Measurements from ENCODE around the gene NCOA7.
"Not testable (repeated sequence)": the region's sequence is repeated elsewhere in the genome, so short reads cannot be mapped to it uniquely, and the experiment has no call there.

NCOA7 gene

GRCh38 chr6:125882243-125882642 lies 91.5 kb downstream of the NCOA7 start:
- Mint-ChIP-seq H3K4me1 (no peaks in the 10 kb centered on the region), H3K27me3 (no peaks in the 10 kb centered on the region), H3K9me3 (no peaks in the 10 kb centered on the region), H3K36me3 (peaks cover 35% of the 10 kb centered on the region), H3K4me3 (no peak overlapping the region), H3K27ac (no peak overlapping the region)
- CTCF ChIA-PET = no interaction called here
- no peak for DNase-seq

- Mint-ChIP-seq H3K27me3 (no peaks in the 10 kb centered on the region), H3K27ac (peak overlapping the region; percentile 22), H3K36me3 (peaks cover 43% of the 10 kb centered on the region), H3K4me3 (no peak overlapping the region), H3K4me1 (no peaks in the 10 kb centered on the region), H3K9me3 (no peaks in the 10 kb centered on the region)
- DNase-seq = no peak
- CTCF ChIA-PET = interaction anchor here (1.0 to 1.4 kb wide), 3 partner anchors 20 to 94 kb away, joined by 3 to 5 read pairs (median 4); partner anchors contain the start of gene NCOA7
These were observed 94.0 kb downstream of the NCOA7 start for GRCh38 chr6:125884634-125885371.

- CTCF ChIA-PET = interaction anchor here (1.2 to 1.4 kb wide), 2 partner anchors 13 to 95 kb away, joined by 3 to 4 read pairs; partner anchors contain the start of gene NCOA7
These were observed 95.3 kb downstream of the NCOA7 start for GRCh38 chr6:125886021-125886420.

GRCh38 chr6:125886914-125887313 lies 96.2 kb downstream of the NCOA7 start:
- Mint-ChIP-seq H3K9me3 (no peaks in the 10 kb centered on the region), H3K27ac (no peak overlapping the region), H3K4me3 (no peak overlapping the region), H3K36me3 (peaks cover 42% of the 10 kb centered on the region), H3K4me1 (no peaks in the 10 kb centered on the region), H3K27me3 (no peaks in the 10 kb centered on the region)
- DNase-seq = no peak
- CTCF ChIA-PET = interaction anchor here (1.2 kb wide), 1 partner anchor 14 kb away, joined by 3 read pairs; no protein-coding TSS in a partner anchor

More at GRCh38 chr6:125886021-125886420, 95.3 kb downstream of the NCOA7 start:
- no peaks in the 10 kb centered on the region for H3K4me1 Mint-ChIP-seq
- H3K4me3 Mint-ChIP-seq = no peak overlapping the region
- no peak for DNase-seq
- H3K27me3 Mint-ChIP-seq = no peaks in the 10 kb centered on the region
- H3K27ac Mint-ChIP-seq = no peak overlapping the region
- H3K9me3 Mint-ChIP-seq = no peaks in the 10 kb centered on the region
- peaks cover 43% of the 10 kb centered on the region for H3K36me3 Mint-ChIP-seq

GRCh38 chr6:125887372-125887771 lies 96.6 kb downstream of the NCOA7 start:
- Mint-ChIP-seq H3K4me1 (no peaks in the 10 kb centered on the region), H3K36me3 (peaks cover 38% of the 10 kb centered on the region), H3K27ac (no peak overlapping the region), H3K4me3 (no peak overlapping the region), H3K9me3 (no peaks in the 10 kb centered on the region), H3K27me3 (no peaks in the 10 kb centered on the region)
- CTCF ChIA-PET = interaction anchor here (1.0 to 3.7 kb wide), 2 partner anchors 65 to 70 kb away, joined by 3 to 25 read pairs; no protein-coding TSS in a partner anchor
- DNase-seq = no peak

GRCh38 chr6:125888989-125889656 lies 98.4 kb downstream of the NCOA7 start:
- Mint-ChIP-seq H3K4me1 (no peaks in the 10 kb centered on the region), H3K27ac (no peak overlapping the region), H3K36me3 (peaks cover 26% of the 10 kb centered on the region), H3K4me3 (no peak overlapping the region), H3K27me3 (no peaks in the 10 kb centered on the region), H3K9me3 (no peaks in the 10 kb centered on the region)
- CTCF ChIA-PET = interaction anchor here (0.8 to 3.7 kb wide), 10 partner anchors 9 to 100 kb away, joined by 3 to 25 read pairs (median 3); no protein-coding TSS in a partner anchor
- DNase-seq = peak; percentile 29

GRCh38 chr6:125899726-125900182 lies 109.0 kb downstream of the NCOA7 start:
- Mint-ChIP-seq H3K9me3 (no peaks in the 10 kb centered on the region), H3K4me1 (peaks cover 7% of the 10 kb centered on the region), H3K4me3 (no peak overlapping the region), H3K36me3 (peaks cover 14% of the 10 kb centered on the region), H3K27me3 (no peaks in the 10 kb centered on the region), H3K27ac (no peak overlapping the region)
- CTCF ChIA-PET = interaction anchor here (0.8 to 1.6 kb wide), 7 partner anchors 9 to 109 kb away, joined by 3 to 6 read pairs (median 4); partner anchors contain the start of genes HINT3 and NCOA7
- no peak for DNase-seq

- Mint-ChIP-seq H3K4me1 (peaks cover 15% of the 10 kb centered on the region), H3K4me3 (no peak overlapping the region), H3K27me3 (no peaks in the 10 kb centered on the region), H3K9me3 (no peaks in the 10 kb centered on the region), H3K36me3 (peaks cover 16% of the 10 kb centered on the region), H3K27ac (no peak overlapping the region)
- no peak for DNase-seq
- CTCF ChIA-PET = interaction anchor here (0.7 to 5.0 kb wide), 7 partner anchors 8 to 123 kb away, joined by 3 to 51 read pairs (median 5); no protein-coding TSS in a partner anchor
These were observed 114.1 kb downstream of the NCOA7 start for GRCh38 chr6:125904871-125905270.

- no peaks in the 10 kb centered on the region for H3K9me3 Mint-ChIP-seq
- H3K4me1 Mint-ChIP-seq = peaks cover 22% of the 10 kb centered on the region
- H3K27ac Mint-ChIP-seq = no peak overlapping the region
- no peaks in the 10 kb centered on the region for H3K27me3 Mint-ChIP-seq
- peak; percentile 65 for DNase-seq
- H3K36me3 Mint-ChIP-seq = peaks cover 15% of the 10 kb centered on the region
- no peak overlapping the region for H3K4me3 Mint-ChIP-seq
- CTCF ChIA-PET = interaction anchor here (0.8 to 5.0 kb wide), 21 partner anchors 9 to 125 kb away, joined by 3 to 51 read pairs (median 5); partner anchors contain the start of genes NCOA7 and TRMT11
These were observed 115.6 kb downstream of the NCOA7 start for GRCh38 chr6:125906158-125906998.

- Mint-ChIP-seq H3K4me1 (peaks cover 11% of the 10 kb centered on the region), H3K9me3 (no peaks in the 10 kb centered on the region), H3K4me3 (no peak overlapping the region), H3K36me3 (peaks cover 22% of the 10 kb centered on the region), H3K27me3 (no peaks in the 10 kb centered on the region), H3K27ac (no peak overlapping the region)
- no peak for DNase-seq
- CTCF ChIA-PET = interaction anchor here (0.7 to 1.4 kb wide), 6 partner anchors 9 to 119 kb away, joined by 3 to 9 read pairs (median 4); no protein-coding TSS in a partner anchor
These were observed 119.8 kb downstream of the NCOA7 start for GRCh38 chr6:125910527-125910926.

- H3K9me3 Mint-ChIP-seq, H3K27ac Mint-ChIP-seq, DNase-seq, H3K27me3 Mint-ChIP-seq, H3K4me3 Mint-ChIP-seq: not testable (repeated sequence)
- H3K36me3 Mint-ChIP-seq = peaks cover 24% of the 10 kb centered on the region
- CTCF ChIA-PET = interaction anchor here (0.7 to 1.4 kb wide), 4 partner anchors 8 to 119 kb away, joined by 3 to 9 read pairs (median 4); no protein-coding TSS in a partner anchor
- H3K4me1 Mint-ChIP-seq = peaks cover 11% of the 10 kb centered on the region
These were observed 120.3 kb downstream of the NCOA7 start for GRCh38 chr6:125911051-125911451.

GRCh38 chr6:125912430-125912829 lies 121.7 kb downstream of the NCOA7 start:
- H3K4me1 Mint-ChIP-seq = peaks cover 10% of the 10 kb centered on the region
- CTCF ChIA-PET, H3K4me3 Mint-ChIP-seq, DNase-seq, H3K27ac Mint-ChIP-seq, H3K27me3 Mint-ChIP-seq, H3K9me3 Mint-ChIP-seq: not testable (repeated sequence)
- H3K36me3 Mint-ChIP-seq = peaks cover 34% of the 10 kb centered on the region

GRCh38 chr6:125913145-125913544 lies 122.4 kb downstream of the NCOA7 start:
- no peak overlapping the region for H3K27ac Mint-ChIP-seq

More at GRCh38 chr6:125913145-125913544, 122.4 kb downstream of the NCOA7 start:
- no peak overlapping the region for H3K4me3 Mint-ChIP-seq
- DNase-seq = no peak
- peaks cover 33% of the 10 kb centered on the region for H3K36me3 Mint-ChIP-seq
- peaks cover 16% of the 10 kb centered on the region for H3K4me1 Mint-ChIP-seq
- no peaks in the 10 kb centered on the region for H3K9me3 Mint-ChIP-seq
- H3K27me3 Mint-ChIP-seq = no peaks in the 10 kb centered on the region
- CTCF ChIA-PET = interaction anchor here (1.7 kb wide), 1 partner anchor 43 kb away, joined by 5 read pairs; the partner anchor contains the start of gene HINT3
